ENCODE measurements around the gene RERE. TPM values are rescaled to one million over a fixed set of nuclear protein-coding genes. Genes with fewer than 3 reads are reported as not detected.
A peak's percentile ranks its signal among the peaks of the same experiment; 100 is the strongest.
"Not testable (repeated sequence)": the region's sequence is repeated elsewhere in the genome, so short reads cannot be mapped to it uniquely, and the experiment has no call there.

The RERE gene
- total and polyA plus RNA-seq, 11 donors, result 53.5 to 236 (median 121) TPM

GRCh38 chr1:8595332-8595731 lies 222.1 kb downstream of the RERE start:
- ATAC-seq (no peak), DNase-seq (no peak)
- Histone ChIP-seq H3K4me1 (peaks cover 0 to 61% (median 40%) of the 10 kb centered on the region in 12 donors), H3K9me3 (no peaks in the 10 kb centered on the region), H3K36me3 (no peaks in the 10 kb centered on the region), H3K4me3 (no peak overlapping the region), H3K27ac (no peak overlapping the region), H3K27me3 (no peaks in the 10 kb centered on the region)
- no peak for TF ChIP-seq CTCF (IDR thresholded peaks at IDR 0.05)
- TF ChIP-seq POLR2A (IDR thresholded peaks at IDR 0.05), result no peak
- intact Hi-C loops (cut with DNase I), result loop anchor here in 1 of 10 donors (5.0 kb wide), 1 partner anchor 33 kb away; no protein-coding TSS in a partner anchor

- ATAC-seq; intact Hi-C loops (cut with DNase I); H3K4me3 ChIP-seq; H3K27ac ChIP-seq; H3K36me3 ChIP-seq; H3K9me3 ChIP-seq; H3K27me3 ChIP-seq; DNase-seq: not testable (repeated sequence)
- peaks cover 0 to 47% (median 25%) of the 10 kb centered on the region in 12 donors for H3K4me1 ChIP-seq
- 84 to 93% (median 90%) methylated on average over 3 of the region's 3 CpGs for WGBS, 4 donors
Observed at GRCh38 chr1:8593292-8593691, 224.1 kb downstream of the RERE start.

- no peaks in the 10 kb centered on the region for H3K36me3 ChIP-seq
- no peaks in the 10 kb centered on the region for H3K27me3 ChIP-seq
- no peaks in the 10 kb centered on the region for H3K9me3 ChIP-seq
- intact Hi-C loops (cut with DNase I), result no loop called here
- ATAC-seq (no peak), DNase-seq (no peak)
- H3K27ac ChIP-seq, result no peak overlapping the region
- TF ChIP-seq CTCF (IDR thresholded peaks at IDR 0.05) (no peak), POLR2A (IDR thresholded peaks at IDR 0.05) (no peak)
- H3K4me3 ChIP-seq, result no peak overlapping the region
- H3K4me1 ChIP-seq, result peaks cover 0 to 33% (median 14%) of the 10 kb centered on the region in 12 donors
- 89 to 92% (median 90%) methylated on average over 5 of the region's 5 CpGs for WGBS, 4 donors
Observed at GRCh38 chr1:8591569-8591968, 225.9 kb downstream of the RERE start.

GRCh38 chr1:8590721-8591351 lies 226.6 kb downstream of the RERE start:
- intact Hi-C loops (cut with DNase I), result no loop called here
- peaks cover 0 to 25% (median 12%) of the 10 kb centered on the region in 12 donors for H3K4me1 ChIP-seq
- H3K27ac ChIP-seq, result peak overlapping the region in 1 of 12 donors; percentile 15
- H3K9me3 ChIP-seq, result no peaks in the 10 kb centered on the region
- no peak overlapping the region for H3K4me3 ChIP-seq
- peak in 3 of 4 donors; percentile 46 to 64 (median 62) for ATAC-seq
- H3K27me3 ChIP-seq, result no peaks in the 10 kb centered on the region
- TF ChIP-seq POLR2A (IDR thresholded peaks at IDR 0.05) (no peak), CTCF (IDR thresholded peaks at IDR 0.05) (no peak)
- 31 to 45% (median 37%) methylated on average over 6 of the region's 6 CpGs for WGBS, 4 donors
- DNase-seq, result no peak
- no peaks in the 10 kb centered on the region for H3K36me3 ChIP-seq

- DNase-seq (no peak), ATAC-seq (no peak)
- H3K4me1 ChIP-seq, result peaks cover 0 to 21% (median 10%) of the 10 kb centered on the region in 12 donors
- H3K4me3 ChIP-seq, result no peak overlapping the region
- intact Hi-C loops (cut with DNase I), result no loop called here
- H3K27ac ChIP-seq, result no peak overlapping the region
- no peaks in the 10 kb centered on the region for H3K9me3 ChIP-seq
- no peaks in the 10 kb centered on the region for H3K27me3 ChIP-seq
- H3K36me3 ChIP-seq, result no peaks in the 10 kb centered on the region
- 78 to 97% (median 85%) methylated on average over 4 of the region's 4 CpGs for WGBS, 4 donors
- TF ChIP-seq POLR2A (IDR thresholded peaks at IDR 0.05), result no peak
- TF ChIP-seq CTCF (IDR thresholded peaks at IDR 0.05), result no peak
Observed at GRCh38 chr1:8589571-8589970, 227.9 kb downstream of the RERE start.

All from heart left ventricle (tissue), 16 donors.